ENCODE measurements around the gene CEACAM18.
"Not testable (repeated sequence)": the region's sequence is repeated elsewhere in the genome, so short reads cannot be mapped to it uniquely, and the experiment has no call there.

CEACAM18 gene

GRCh38 chr19:51500931-51501330 lies 22.6 kb downstream of the CEACAM18 start:
- not testable (repeated sequence) for DNase-seq

GRCh38 chr19:51501594-51502263 lies 23.4 kb downstream of the CEACAM18 start, which contains the start of gene SIGLEC12:
Gene SIGLEC12, minus strand, starts transcription at chr19:51501800. Its CDS starts 67 bp downstream, at chr19:51501733.
- no peak for DNase-seq

- no peak for DNase-seq
Measured at GRCh38 chr19:51503286-51503817, 25.0 kb downstream of the CEACAM18 start.

- no peak for DNase-seq
Measured at GRCh38 chr19:51503896-51504295, 25.6 kb downstream of the CEACAM18 start.

GRCh38 chr19:51505904-51506303 lies 27.6 kb downstream of the CEACAM18 start:
- DNase-seq, result no peak

GRCh38 chr19:51507192-51507591 lies 28.9 kb downstream of the CEACAM18 start:
- DNase-seq, result no peak

- DNase-seq, result no peak
Measured at GRCh38 chr19:51507640-51508058, 29.3 kb downstream of the CEACAM18 start.

GRCh38 chr19:51508059-51508733 lies 29.9 kb downstream of the CEACAM18 start:
- no peak for DNase-seq

- DNase-seq, result no peak
Measured at GRCh38 chr19:51509823-51510660, 31.7 kb downstream of the CEACAM18 start.

GRCh38 chr19:51511353-51511752 lies 33.0 kb downstream of the CEACAM18 start:
- DNase-seq, result no peak

- DNase-seq, result no peak
Measured at GRCh38 chr19:51513968-51514367, 35.6 kb downstream of the CEACAM18 start.

GRCh38 chr19:51514866-51515481 lies 36.6 kb downstream of the CEACAM18 start:
- DNase-seq, result peak; percentile 43

GRCh38 chr19:51520728-51521127 lies 42.4 kb downstream of the CEACAM18 start:
- DNase-seq, result no peak

GRCh38 chr19:51521357-51521756 lies 43.0 kb downstream of the CEACAM18 start:
- no peak for DNase-seq

GRCh38 chr19:51521781-51522180 lies 43.4 kb downstream of the CEACAM18 start:
- no peak for DNase-seq

- no peak for DNase-seq
Measured at GRCh38 chr19:51524666-51525264, 46.4 kb downstream of the CEACAM18 start.

GRCh38 chr19:51525651-51526050 lies 47.3 kb downstream of the CEACAM18 start:
- DNase-seq, result no peak

- DNase-seq, result no peak
Measured at GRCh38 chr19:51529301-51529700, 51.0 kb downstream of the CEACAM18 start.

- DNase-seq, result no peak
Measured at GRCh38 chr19:51530616-51531015, 52.3 kb downstream of the CEACAM18 start.

- DNase-seq, result no peak
Measured at GRCh38 chr19:51531349-51532315, 53.3 kb downstream of the CEACAM18 start, which contains the start of gene SIGLEC6. Gene SIGLEC6, minus strand, starts transcription at chr19:51531670. Its CDS starts 22 bp downstream, at chr19:51531648.

GRCh38 chr19:51535535-51535934 lies 57.2 kb downstream of the CEACAM18 start:
- no peak for DNase-seq
